GM19099 (cell line): ENCODE results near the gene LHB.

Source experiments
- POLR2A ChIP-seq: IDR thresholded peaks from 3 replicates; pipeline ENCODE4 v1.6.1; 2011; ENCODE audit warnings: low read depth; ENCODE audit not compliant: insufficient read length; ENCODE audit errors: extremely low read depth

The LHB gene

GRCh38 chr19:49006905-49007304 lies 10.0 kb downstream of the LHB start:
- no peak for TF ChIP-seq POLR2A

GRCh38 chr19:49004964-49005614 lies 11.8 kb downstream of the LHB start:
- TF ChIP-seq POLR2A = no peak

- no peak for TF ChIP-seq POLR2A
These were observed 12.8 kb downstream of the LHB start for GRCh38 chr19:49004133-49004532.

- no peak for TF ChIP-seq POLR2A
These were observed 17.2 kb downstream of the LHB start for GRCh38 chr19:48999481-49000325.

- TF ChIP-seq POLR2A = no peak
These were observed 18.9 kb downstream of the LHB start for GRCh38 chr19:48997972-48998371.

- TF ChIP-seq POLR2A = no peak
These were observed 22.9 kb downstream of the LHB start for GRCh38 chr19:48994035-48994386.

GRCh38 chr19:48993175-48994034 lies 23.5 kb downstream of the LHB start, which contains the start of the genes GYS1 and RUVBL2:
TSS of gene GYS1 (minus strand) at chr19:48993309. CDS start at chr19:48993112, 197 bp downstream.
TSS of gene RUVBL2 (plus strand) at chr19:48993887. CDS start at chr19:48993912, 25 bp downstream.
- TF ChIP-seq POLR2A = peak; percentile 90

- TF ChIP-seq POLR2A = no peak
These were observed 24.2 kb downstream of the LHB start for GRCh38 chr19:48992581-48993174.

GRCh38 chr19:48991873-48992580 lies 24.9 kb downstream of the LHB start:
- TF ChIP-seq POLR2A = no peak

- no peak for TF ChIP-seq POLR2A
These were observed 25.8 kb downstream of the LHB start for GRCh38 chr19:48991011-48991609.

- TF ChIP-seq POLR2A = no peak
These were observed 26.5 kb downstream of the LHB start for GRCh38 chr19:48990400-48990799.

- no peak for TF ChIP-seq POLR2A
These were observed 27.1 kb downstream of the LHB start for GRCh38 chr19:48989701-48990291.

- TF ChIP-seq POLR2A = no peak
These were observed 28.0 kb downstream of the LHB start for GRCh38 chr19:48988860-48989259.

- no peak for TF ChIP-seq POLR2A
These were observed 28.6 kb downstream of the LHB start for GRCh38 chr19:48988286-48988685.

GRCh38 chr19:48987323-48987722 lies 29.6 kb downstream of the LHB start:
- no peak for TF ChIP-seq POLR2A
